22Rv1 (cell line): Measurements from ENCODE around the gene ANKS1B.

ENCODE experiments used
- H3K27ac ChIP-seq: fragments of 450-650 bp; 2 replicates; pipeline ENCODE4 v1.5.1; 2017
- ZFX ChIP-seq: fragments of 450-650 bp; IDR thresholded peaks from 2 replicates; pipeline ENCODE4 v1.6.1; 2017; ENCODE audit warnings: antibody characterized with exemption, borderline replicate concordance
- TF ChIP-seq, protein P1 (sequence below): fragments of 450-650 bp; IDR thresholded peaks from 2 replicates; pipeline ENCODE4 v1.5.1; 2017; ENCODE audit warnings: mild to moderate bottlenecking

Gene ANKS1B

DNA sequence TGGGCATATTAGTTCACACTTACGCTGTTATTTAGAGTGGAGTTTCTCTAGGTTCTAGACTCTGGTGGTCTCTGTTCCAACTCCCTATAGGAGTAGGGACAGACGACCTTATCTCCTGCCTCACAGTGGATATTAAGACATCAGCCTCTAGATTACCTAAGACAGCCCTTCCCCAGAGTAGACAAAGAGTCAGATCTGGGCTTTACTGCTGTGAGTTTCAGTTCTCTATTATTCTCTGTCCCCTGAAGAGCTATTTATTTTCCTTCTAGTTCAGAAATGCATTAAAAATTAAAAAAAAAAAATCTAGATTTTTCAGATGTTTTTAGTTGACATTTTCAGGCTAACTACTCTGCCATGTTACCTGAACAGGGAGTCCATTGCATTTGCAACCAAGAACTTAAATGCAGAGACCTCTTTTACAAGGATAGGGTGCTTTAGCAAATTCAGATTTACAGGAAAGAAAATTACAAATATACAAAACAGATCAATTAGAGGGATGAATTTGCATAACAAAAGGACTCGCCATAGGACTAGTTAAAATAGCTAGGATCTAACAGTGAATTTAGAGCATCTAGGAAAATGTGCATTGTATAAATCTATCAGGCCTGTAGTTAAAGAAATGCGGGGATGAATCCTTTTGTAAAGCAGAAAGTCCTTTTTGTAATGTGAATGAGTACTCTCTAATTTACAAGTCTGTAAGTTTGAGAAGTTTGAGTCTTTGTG lies 958.2 kb downstream of the ANKS1B start:
- TF ChIP-seq ZFX = no peak
- TF ChIP-seq, protein P1, sequence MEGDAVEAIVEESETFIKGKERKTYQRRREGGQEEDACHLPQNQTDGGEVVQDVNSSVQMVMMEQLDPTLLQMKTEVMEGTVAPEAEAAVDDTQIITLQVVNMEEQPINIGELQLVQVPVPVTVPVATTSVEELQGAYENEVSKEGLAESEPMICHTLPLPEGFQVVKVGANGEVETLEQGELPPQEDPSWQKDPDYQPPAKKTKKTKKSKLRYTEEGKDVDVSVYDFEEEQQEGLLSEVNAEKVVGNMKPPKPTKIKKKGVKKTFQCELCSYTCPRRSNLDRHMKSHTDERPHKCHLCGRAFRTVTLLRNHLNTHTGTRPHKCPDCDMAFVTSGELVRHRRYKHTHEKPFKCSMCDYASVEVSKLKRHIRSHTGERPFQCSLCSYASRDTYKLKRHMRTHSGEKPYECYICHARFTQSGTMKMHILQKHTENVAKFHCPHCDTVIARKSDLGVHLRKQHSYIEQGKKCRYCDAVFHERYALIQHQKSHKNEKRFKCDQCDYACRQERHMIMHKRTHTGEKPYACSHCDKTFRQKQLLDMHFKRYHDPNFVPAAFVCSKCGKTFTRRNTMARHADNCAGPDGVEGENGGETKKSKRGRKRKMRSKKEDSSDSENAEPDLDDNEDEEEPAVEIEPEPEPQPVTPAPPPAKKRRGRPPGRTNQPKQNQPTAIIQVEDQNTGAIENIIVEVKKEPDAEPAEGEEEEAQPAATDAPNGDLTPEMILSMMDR = no peak
- no peak overlapping the region for H3K27ac ChIP-seq

GRCh38 chr12:99024870-99025269 lies 959.9 kb downstream of the ANKS1B start:
- H3K27ac ChIP-seq = no peak overlapping the region
- TF ChIP-seq, protein P1 = no peak
- TF ChIP-seq ZFX = no peak

DNA sequence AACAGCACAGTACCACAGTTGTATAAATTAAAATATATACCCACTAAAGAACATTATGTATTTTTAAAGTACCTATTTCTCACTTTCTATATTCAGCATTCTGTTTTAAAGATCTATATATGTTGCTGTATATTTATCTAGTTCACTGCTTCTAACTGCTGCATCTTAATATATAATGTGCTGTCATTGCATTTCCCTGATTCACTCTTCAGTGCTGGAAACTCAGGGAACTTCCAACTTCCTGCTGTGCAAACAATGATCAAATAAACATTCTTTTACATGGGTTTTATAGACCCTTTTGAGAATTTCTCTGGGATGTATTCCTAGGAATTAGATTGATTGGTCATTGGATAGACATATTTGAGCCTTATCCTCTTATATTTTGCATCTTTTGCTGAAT lies 960.5 kb downstream of the ANKS1B start:
- no peak overlapping the region for H3K27ac ChIP-seq
- TF ChIP-seq, protein P1 = no peak
- no peak for TF ChIP-seq ZFX

DNA sequence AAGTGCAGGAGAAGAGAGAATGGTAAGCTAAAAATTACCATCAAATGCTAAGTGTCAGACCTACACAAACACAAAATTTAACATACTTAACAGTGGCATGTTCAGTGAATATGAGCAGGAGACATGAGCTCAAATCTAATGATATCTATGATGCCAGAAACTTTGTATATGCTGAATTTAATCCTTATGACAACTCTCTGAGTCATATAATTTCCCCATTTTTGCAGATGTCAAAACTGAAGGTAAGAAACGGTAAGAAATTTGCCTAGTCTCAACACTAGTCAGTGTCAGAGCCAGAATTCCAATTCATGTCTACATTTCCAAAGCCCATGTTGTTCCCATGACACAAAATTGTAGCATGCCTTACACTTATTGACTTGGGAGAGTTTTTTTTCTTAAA lies 963.9 kb downstream of the ANKS1B start:
- TF ChIP-seq, protein P1 = no peak
- TF ChIP-seq ZFX = no peak
- no peak overlapping the region for H3K27ac ChIP-seq

- TF ChIP-seq ZFX = no peak
- TF ChIP-seq, protein P1 = no peak
- H3K27ac ChIP-seq = no peak overlapping the region
Measured at GRCh38 chr12:99019798-99020197, 964.9 kb downstream of the ANKS1B start.

DNA sequence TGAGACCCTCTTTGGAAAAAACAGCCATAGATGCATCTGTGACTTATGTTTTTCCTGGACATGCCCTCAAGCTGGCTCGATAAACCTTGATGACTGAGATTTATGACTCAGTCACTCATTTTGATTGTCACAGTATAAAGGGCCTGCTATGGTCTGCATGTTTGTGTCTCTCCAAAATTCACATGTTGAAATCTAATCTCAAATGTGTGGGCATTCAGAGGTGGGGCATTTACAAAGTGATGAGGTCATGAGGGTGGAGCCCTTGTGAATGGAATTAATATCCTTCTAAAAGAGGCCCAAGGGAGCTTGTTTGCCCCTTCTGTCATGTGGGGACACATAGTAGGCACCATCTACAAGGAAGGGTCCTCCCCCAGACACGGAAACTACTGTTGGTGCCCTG lies 966.8 kb downstream of the ANKS1B start:
- H3K27ac ChIP-seq = no peak overlapping the region
- TF ChIP-seq, protein P1 = no peak
- no peak for TF ChIP-seq ZFX

GRCh38 chr12:99009654-99010296 lies 975.0 kb downstream of the ANKS1B start:
- no peak overlapping the region for H3K27ac ChIP-seq
- TF ChIP-seq, protein P1 = no peak
- no peak for TF ChIP-seq ZFX
